Measurements from ENCODE around the gene CDH4. TPM values are rescaled to one million over a fixed set of nuclear protein-coding genes. Genes with fewer than 3 reads are reported as not detected.
A peak's percentile ranks its signal among the peaks of the same experiment; 100 is the strongest.

Gene CDH4
- total and polyA plus RNA-seq, 4 donors: 5.8 to 24.1 (median 17.1) TPM

DNA sequence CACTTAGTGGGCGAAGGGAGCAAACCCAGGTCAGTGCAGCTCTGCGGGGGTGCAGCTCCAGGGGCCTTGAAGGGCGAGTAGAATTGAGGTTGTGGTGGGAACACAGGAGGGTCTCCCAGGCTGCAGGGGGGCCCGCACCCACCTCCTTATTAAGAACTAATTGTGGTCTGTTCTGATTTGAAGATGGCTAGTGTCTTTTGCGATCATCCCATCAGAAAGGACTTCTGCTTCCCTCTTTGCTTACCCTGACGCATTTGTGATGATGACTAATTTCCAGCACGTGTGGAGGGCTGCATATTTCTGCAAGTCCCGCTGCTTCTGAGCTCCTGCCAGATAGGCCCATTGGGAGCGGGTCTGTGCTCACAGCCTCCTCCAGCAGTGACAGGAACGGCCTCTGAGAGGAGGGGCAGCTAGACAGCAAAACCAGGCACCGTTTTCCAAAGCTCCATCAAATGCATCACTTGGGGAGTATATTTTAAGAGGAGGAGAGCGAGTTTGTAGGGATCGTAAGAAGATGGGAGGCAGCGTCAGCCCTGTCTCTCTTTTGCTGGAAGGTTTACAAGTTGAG is 268.9 kb downstream of the CDH4 start:
- H3K27ac ChIP-seq (ENCODE audit: low read depth, low read length): no peak overlapping the region
- peaks cover 39% of the 10 kb centered on the region for H3K4me1 ChIP-seq (ENCODE audit: control insufficient read depth, insufficient read depth, low read length)
- H3K36me3 ChIP-seq (ENCODE audit: control insufficient read depth, insufficient read depth, low read length): peaks cover 3% of the 10 kb centered on the region
- H3K27me3 ChIP-seq (ENCODE audit: control insufficient read depth, insufficient read depth, low read length): no peaks in the 10 kb centered on the region
- H3K9me3 ChIP-seq (ENCODE audit: control insufficient read depth, insufficient read depth, low read length): no peaks in the 10 kb centered on the region
- peak in 2 of 6 donors; percentile 43 to 70 for DNase-seq (ENCODE audit: low read depth in 4 of 6, low spot score in 6 of 6)
- 68% methylated on average over 11 of the region's 14 CpGs for WGBS (ENCODE audit: insufficient coverage)
- H3K4me3 ChIP-seq (ENCODE audit: low read depth, low read length): no peak overlapping the region

DNA sequence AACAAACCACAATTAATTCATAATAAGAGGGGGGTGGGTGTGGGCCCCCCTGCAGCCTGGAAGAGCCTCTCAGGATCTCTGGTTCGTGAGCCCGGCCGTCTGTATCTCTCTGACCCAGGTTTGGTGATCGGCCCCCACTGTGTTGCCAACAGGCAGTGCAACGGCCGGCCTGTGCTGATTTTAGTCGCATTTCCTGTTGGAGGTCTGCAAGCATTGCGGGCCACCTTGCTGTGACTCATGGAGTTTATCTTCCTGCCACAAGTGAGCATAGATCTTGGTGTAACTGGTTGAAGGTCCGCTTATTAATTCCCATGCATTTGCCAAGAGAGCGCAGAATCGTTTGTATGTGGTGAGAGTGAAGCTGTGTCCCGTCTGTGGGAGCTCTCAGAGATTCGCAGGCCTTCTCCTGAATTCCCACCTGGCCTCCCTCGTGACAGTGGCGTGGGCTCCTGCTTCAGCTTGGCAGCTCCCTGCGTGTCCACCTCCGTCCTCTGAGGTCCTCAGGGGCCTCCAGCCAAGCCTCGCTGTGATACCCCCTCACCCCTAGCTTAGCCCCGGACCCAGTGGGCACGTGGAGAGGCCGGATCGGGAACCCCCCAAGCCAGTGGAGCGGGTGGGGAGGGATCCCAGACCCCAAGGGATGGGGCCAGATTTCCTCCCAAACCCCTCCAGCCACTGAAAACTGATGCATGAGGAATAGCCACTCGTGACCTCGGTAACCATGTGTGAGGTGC is 269.8 kb downstream of the CDH4 start:
- no peaks in the 10 kb centered on the region for H3K9me3 ChIP-seq (ENCODE audit: control insufficient read depth, insufficient read depth, low read length)
- H3K27me3 ChIP-seq (ENCODE audit: control insufficient read depth, insufficient read depth, low read length): no peaks in the 10 kb centered on the region
- peaks cover 3% of the 10 kb centered on the region for H3K36me3 ChIP-seq (ENCODE audit: control insufficient read depth, insufficient read depth, low read length)
- WGBS (ENCODE audit: insufficient coverage): 89% methylated on average over 19 of the region's 25 CpGs
- H3K27ac ChIP-seq (ENCODE audit: low read depth, low read length): no peak overlapping the region
- no peak for DNase-seq (ENCODE audit: low read depth in 4 of 6, low spot score in 6 of 6)
- no peak overlapping the region for H3K4me3 ChIP-seq (ENCODE audit: low read depth, low read length)
- peaks cover 30% of the 10 kb centered on the region for H3K4me1 ChIP-seq (ENCODE audit: control insufficient read depth, insufficient read depth, low read length)

DNA sequence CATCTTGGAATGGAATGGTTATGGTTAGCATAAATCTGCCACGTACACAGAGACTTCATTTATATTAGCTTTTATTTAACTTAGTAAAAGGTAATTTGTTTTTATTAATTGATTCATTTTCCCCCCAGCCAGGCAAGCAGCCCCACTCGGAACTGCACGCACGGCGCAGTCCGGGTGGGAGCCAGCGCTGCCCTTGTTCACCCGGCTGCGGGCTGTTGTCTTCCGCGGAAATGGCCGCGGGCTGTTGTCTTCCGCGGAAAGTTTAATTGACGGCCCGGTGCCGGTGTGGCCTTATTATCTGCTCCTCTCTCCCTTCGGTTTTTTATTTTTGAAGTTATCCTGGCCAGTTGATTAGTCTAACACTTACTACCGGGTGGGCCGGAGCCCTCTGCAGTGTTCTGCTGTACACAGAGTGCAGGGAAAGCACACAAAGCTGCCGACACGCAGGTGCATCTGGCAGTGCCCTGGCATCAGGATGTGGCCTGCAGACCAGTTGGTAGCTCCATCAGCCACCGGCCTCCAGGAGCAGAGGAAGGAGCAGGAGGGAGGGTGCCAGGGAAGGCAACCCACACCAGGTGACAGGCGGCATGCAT is 270.5 kb downstream of the CDH4 start:
- no peak overlapping the region for H3K27ac ChIP-seq (ENCODE audit: low read depth, low read length)
- H3K4me3 ChIP-seq (ENCODE audit: low read depth, low read length): no peak overlapping the region
- H3K36me3 ChIP-seq (ENCODE audit: control insufficient read depth, insufficient read depth, low read length): peaks cover 3% of the 10 kb centered on the region
- no peaks in the 10 kb centered on the region for H3K9me3 ChIP-seq (ENCODE audit: control insufficient read depth, insufficient read depth, low read length)
- 80% methylated on average over 13 of the region's 25 CpGs for WGBS (ENCODE audit: insufficient coverage)
- H3K27me3 ChIP-seq (ENCODE audit: control insufficient read depth, insufficient read depth, low read length): no peaks in the 10 kb centered on the region
- H3K4me1 ChIP-seq (ENCODE audit: control insufficient read depth, insufficient read depth, low read length): peaks cover 30% of the 10 kb centered on the region
- DNase-seq (ENCODE audit: low read depth in 4 of 6, low spot score in 6 of 6): no peak

DNA sequence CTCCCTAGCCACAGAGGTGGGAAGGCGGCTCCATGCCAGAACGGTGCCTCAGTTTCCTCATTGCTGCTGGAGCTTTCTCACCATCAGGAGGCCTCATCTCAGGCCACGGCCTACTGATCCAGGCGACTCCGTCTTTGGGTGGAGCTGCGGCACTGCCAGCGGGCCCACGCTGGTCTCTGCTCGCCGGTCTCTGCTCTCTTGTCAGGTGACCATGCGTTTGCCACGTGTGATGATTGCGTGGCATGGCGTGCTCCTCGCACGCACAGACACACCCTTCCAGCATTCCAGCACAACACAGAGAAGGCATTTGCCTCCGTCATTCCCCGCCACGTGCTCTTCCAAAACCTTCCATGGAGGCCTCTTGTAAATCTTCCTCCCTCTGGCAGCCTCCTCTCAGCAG is 271.1 kb downstream of the CDH4 start:
- H3K4me3 ChIP-seq (ENCODE audit: low read depth, low read length): no peak overlapping the region
- 98% methylated on average over 19 of the region's 19 CpGs for WGBS (ENCODE audit: insufficient coverage)
- no peaks in the 10 kb centered on the region for H3K27me3 ChIP-seq (ENCODE audit: control insufficient read depth, insufficient read depth, low read length)
- no peak overlapping the region for H3K27ac ChIP-seq (ENCODE audit: low read depth, low read length)
- no peaks in the 10 kb centered on the region for H3K9me3 ChIP-seq (ENCODE audit: control insufficient read depth, insufficient read depth, low read length)
- DNase-seq (ENCODE audit: low read depth in 4 of 6, low spot score in 6 of 6): no peak
- H3K36me3 ChIP-seq (ENCODE audit: control insufficient read depth, insufficient read depth, low read length): peaks cover 3% of the 10 kb centered on the region
- H3K4me1 ChIP-seq (ENCODE audit: control insufficient read depth, insufficient read depth, low read length): peaks cover 30% of the 10 kb centered on the region

- H3K4me3 ChIP-seq (ENCODE audit: low read depth, low read length): no peak overlapping the region
- peaks cover 3% of the 10 kb centered on the region for H3K36me3 ChIP-seq (ENCODE audit: control insufficient read depth, insufficient read depth, low read length)
- WGBS (ENCODE audit: insufficient coverage): 68% methylated on average over 6 of the region's 13 CpGs
- peaks cover 30% of the 10 kb centered on the region for H3K4me1 ChIP-seq (ENCODE audit: control insufficient read depth, insufficient read depth, low read length)
- H3K27me3 ChIP-seq (ENCODE audit: control insufficient read depth, insufficient read depth, low read length): no peaks in the 10 kb centered on the region
- no peaks in the 10 kb centered on the region for H3K9me3 ChIP-seq (ENCODE audit: control insufficient read depth, insufficient read depth, low read length)
- no peak overlapping the region for H3K27ac ChIP-seq (ENCODE audit: low read depth, low read length)
- DNase-seq (ENCODE audit: low read depth in 4 of 6, low spot score in 6 of 6): peak in 2 of 6 donors; percentile 48 to 74
Observed at GRCh38 chr20:61524951-61525666, 273.0 kb downstream of the CDH4 start.

DNA sequence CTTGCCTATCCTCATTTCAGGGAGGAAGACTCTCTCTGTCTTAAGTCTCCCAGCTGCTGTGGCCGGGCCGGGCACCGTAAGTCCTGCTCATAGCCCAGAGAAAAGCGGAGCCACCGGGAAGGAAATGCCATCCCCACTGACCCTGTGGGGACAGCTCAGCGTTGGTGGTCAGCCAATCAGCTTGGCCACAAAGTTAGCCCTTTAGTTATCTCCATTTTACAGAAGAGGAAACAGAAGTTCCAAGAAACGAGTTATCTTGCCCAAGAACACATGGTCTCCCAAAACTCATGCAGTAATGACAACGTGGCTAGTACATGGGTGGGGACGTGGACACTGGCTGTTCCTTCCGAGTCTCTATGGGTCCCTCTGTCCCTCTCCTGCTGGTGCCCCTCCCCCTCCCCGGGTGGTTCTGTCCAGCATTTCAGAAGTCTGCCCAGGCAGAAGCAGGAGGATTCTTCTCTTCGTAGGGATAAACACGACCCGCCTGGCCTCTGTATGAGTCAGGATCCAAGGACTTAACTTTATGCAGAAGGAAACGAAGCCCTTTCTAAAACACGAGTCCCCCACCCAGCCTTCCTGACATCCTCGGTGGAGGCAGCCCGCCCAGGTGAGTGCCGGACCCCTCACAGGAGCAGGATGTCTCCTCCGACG is 273.8 kb downstream of the CDH4 start:
- peaks cover 3% of the 10 kb centered on the region for H3K36me3 ChIP-seq (ENCODE audit: control insufficient read depth, insufficient read depth, low read length)
- WGBS (ENCODE audit: insufficient coverage): 80% methylated on average over 12 of the region's 21 CpGs
- no peak for DNase-seq (ENCODE audit: low read depth in 4 of 6, low spot score in 6 of 6)
- H3K4me3 ChIP-seq (ENCODE audit: low read depth, low read length): no peak overlapping the region
- no peak overlapping the region for H3K27ac ChIP-seq (ENCODE audit: low read depth, low read length)
- H3K4me1 ChIP-seq (ENCODE audit: control insufficient read depth, insufficient read depth, low read length): peaks cover 23% of the 10 kb centered on the region
- no peaks in the 10 kb centered on the region for H3K27me3 ChIP-seq (ENCODE audit: control insufficient read depth, insufficient read depth, low read length)
- H3K9me3 ChIP-seq (ENCODE audit: control insufficient read depth, insufficient read depth, low read length): no peaks in the 10 kb centered on the region

DNA sequence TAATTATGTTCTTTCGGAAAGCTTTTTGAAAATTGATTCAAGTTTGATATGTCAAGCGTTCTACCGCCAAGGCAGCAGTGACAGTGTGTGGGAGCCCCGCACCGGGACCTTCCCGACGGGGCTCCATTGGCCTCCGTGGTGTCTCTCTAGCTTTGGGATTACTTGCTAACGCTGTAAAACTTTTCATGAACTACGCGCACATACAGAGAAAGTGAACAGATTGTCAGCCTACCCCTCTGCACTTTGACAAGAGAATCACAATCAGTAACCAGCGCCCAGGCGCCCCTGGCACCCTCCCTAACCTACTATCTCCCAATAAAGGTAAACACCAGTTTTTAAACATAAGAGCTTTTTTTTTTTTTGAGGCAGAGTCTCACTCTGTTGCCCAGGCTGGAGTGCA is 274.8 kb downstream of the CDH4 start:
- no peak overlapping the region for H3K27ac ChIP-seq (ENCODE audit: low read depth, low read length)
- 94% methylated on average over 13 of the region's 13 CpGs for WGBS (ENCODE audit: insufficient coverage)
- H3K9me3 ChIP-seq (ENCODE audit: control insufficient read depth, insufficient read depth, low read length): no peaks in the 10 kb centered on the region
- peaks cover 14% of the 10 kb centered on the region for H3K4me1 ChIP-seq (ENCODE audit: control insufficient read depth, insufficient read depth, low read length)
- H3K36me3 ChIP-seq (ENCODE audit: control insufficient read depth, insufficient read depth, low read length): peaks cover 3% of the 10 kb centered on the region
- H3K27me3 ChIP-seq (ENCODE audit: control insufficient read depth, insufficient read depth, low read length): no peaks in the 10 kb centered on the region
- no peak for DNase-seq (ENCODE audit: low read depth in 4 of 6, low spot score in 6 of 6)
- H3K4me3 ChIP-seq (ENCODE audit: low read depth, low read length): no peak overlapping the region

GRCh38 chr20:61527626-61528025 is 275.6 kb downstream of the CDH4 start:
- peaks cover 3% of the 10 kb centered on the region for H3K36me3 ChIP-seq (ENCODE audit: control insufficient read depth, insufficient read depth, low read length)
- H3K4me1 ChIP-seq (ENCODE audit: control insufficient read depth, insufficient read depth, low read length): peaks cover 11% of the 10 kb centered on the region
- no peaks in the 10 kb centered on the region for H3K27me3 ChIP-seq (ENCODE audit: control insufficient read depth, insufficient read depth, low read length)
- 50% methylated on average over 3 of the region's 11 CpGs for WGBS (ENCODE audit: insufficient coverage)
- H3K9me3 ChIP-seq (ENCODE audit: control insufficient read depth, insufficient read depth, low read length): no peaks in the 10 kb centered on the region
- H3K27ac ChIP-seq (ENCODE audit: low read depth, low read length): no peak overlapping the region
- no peak overlapping the region for H3K4me3 ChIP-seq (ENCODE audit: low read depth, low read length)
- no peak for DNase-seq (ENCODE audit: low read depth in 4 of 6, low spot score in 6 of 6)

GRCh38 chr20:61528591-61528990 is 276.5 kb downstream of the CDH4 start:
- no peaks in the 10 kb centered on the region for H3K9me3 ChIP-seq (ENCODE audit: control insufficient read depth, insufficient read depth, low read length)
- peaks cover 2% of the 10 kb centered on the region for H3K36me3 ChIP-seq (ENCODE audit: control insufficient read depth, insufficient read depth, low read length)
- H3K4me1 ChIP-seq (ENCODE audit: control insufficient read depth, insufficient read depth, low read length): peaks cover 16% of the 10 kb centered on the region
- no peak overlapping the region for H3K4me3 ChIP-seq (ENCODE audit: low read depth, low read length)
- no peak overlapping the region for H3K27ac ChIP-seq (ENCODE audit: low read depth, low read length)
- no peaks in the 10 kb centered on the region for H3K27me3 ChIP-seq (ENCODE audit: control insufficient read depth, insufficient read depth, low read length)
- 97% methylated on average over 3 of the region's 9 CpGs for WGBS (ENCODE audit: insufficient coverage)
- DNase-seq (ENCODE audit: low read depth in 4 of 6, low spot score in 6 of 6): no peak
